ENCODE results near the gene DRD2.

GRCh38 chr11:113392236-113392921 lies 82.8 kb downstream of the DRD2 start:
- TF ChIP-seq CTCF (IDR thresholded peaks at IDR 0.05; ENCODE audit: insufficient read depth, low read length) (no peak), REST (IDR thresholded peaks at IDR 0.05; ENCODE audit: insufficient replicate concordance, low read depth) (no peak), POLR2AphosphoS5 (IDR thresholded peaks at IDR 0.05; ENCODE audit: low read depth) (no peak), GABPA (IDR thresholded peaks at IDR 0.05; ENCODE audit: low read depth) (no peak)

Data from HL-60 (cell line).